Measurements from ENCODE around the gene TCEA3. TPM values are rescaled to one million over a fixed set of nuclear protein-coding genes. Genes with fewer than 3 reads are reported as not detected.

Gene TCEA3
- total RNA-seq, 4 donors from 2014 or later = 16.7 to 24.1 (median 20.9) TPM

DNA sequence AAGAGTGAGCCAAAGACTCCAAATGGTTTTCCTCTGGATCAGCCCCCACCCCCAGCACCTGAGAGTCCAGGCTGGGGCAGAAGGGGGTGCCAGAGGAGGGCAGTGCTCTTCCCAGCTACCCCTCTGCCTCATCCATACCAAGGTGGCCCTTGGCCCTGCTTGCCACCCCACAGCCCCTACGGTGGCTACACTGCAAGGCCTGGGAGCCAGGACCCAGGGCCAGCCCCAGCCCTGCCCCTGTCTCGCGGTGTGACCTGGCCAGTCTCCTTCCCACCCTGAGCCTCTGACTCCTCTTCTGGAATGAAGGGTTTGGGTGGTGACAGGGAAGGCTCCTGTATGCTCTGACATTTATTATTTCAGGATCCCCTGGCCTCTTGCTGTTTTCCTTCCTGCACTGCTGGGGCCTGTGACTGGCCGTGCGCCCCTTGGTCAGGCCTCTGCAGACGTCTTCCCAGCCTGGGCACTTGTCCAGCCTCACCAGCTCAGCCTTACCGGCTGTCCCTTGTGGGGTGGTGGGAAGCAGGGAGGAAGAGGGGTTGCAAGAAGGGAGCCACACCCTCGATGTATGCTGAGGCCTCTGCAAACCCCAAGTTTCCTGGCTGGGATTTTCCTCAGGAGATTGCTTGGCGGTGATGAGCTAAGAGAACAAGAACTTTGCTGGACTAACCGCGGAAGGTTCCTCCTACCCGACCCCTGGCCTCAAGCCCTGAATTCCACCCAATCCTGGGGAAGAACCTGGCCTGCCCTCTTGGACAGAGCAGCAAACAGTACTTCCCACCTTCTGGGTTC, 45.9 kb upstream of the TCEA3 start:
- peak overlapping the region; percentile 57 to 76 (median 60) for H3K27ac ChIP-seq (replicated peaks in 1 of 4)
- H3K27me3 ChIP-seq = no peaks in the 10 kb centered on the region
- no peak for DNase-seq (ENCODE audit: extremely low spot score)
- H3K9me3 ChIP-seq = no peaks in the 10 kb centered on the region
- no peak overlapping the region for H3K4me3 ChIP-seq
- peaks cover 39 to 64% (median 60%) of the 10 kb centered on the region in 4 donors for H3K4me1 ChIP-seq
- intact Hi-C loops (cut with DNase I) = no loop called here
- no peaks in the 10 kb centered on the region for H3K36me3 ChIP-seq
- 57% methylated on average over 10 of the region's 12 CpGs for WGBS
- TF ChIP-seq, protein P1, sequence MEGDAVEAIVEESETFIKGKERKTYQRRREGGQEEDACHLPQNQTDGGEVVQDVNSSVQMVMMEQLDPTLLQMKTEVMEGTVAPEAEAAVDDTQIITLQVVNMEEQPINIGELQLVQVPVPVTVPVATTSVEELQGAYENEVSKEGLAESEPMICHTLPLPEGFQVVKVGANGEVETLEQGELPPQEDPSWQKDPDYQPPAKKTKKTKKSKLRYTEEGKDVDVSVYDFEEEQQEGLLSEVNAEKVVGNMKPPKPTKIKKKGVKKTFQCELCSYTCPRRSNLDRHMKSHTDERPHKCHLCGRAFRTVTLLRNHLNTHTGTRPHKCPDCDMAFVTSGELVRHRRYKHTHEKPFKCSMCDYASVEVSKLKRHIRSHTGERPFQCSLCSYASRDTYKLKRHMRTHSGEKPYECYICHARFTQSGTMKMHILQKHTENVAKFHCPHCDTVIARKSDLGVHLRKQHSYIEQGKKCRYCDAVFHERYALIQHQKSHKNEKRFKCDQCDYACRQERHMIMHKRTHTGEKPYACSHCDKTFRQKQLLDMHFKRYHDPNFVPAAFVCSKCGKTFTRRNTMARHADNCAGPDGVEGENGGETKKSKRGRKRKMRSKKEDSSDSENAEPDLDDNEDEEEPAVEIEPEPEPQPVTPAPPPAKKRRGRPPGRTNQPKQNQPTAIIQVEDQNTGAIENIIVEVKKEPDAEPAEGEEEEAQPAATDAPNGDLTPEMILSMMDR (IDR thresholded peaks at IDR 0.05) = no peak
- peak in 1 of 2 donors; percentile 44 for TF ChIP-seq POLR2AphosphoS5 (IDR thresholded peaks at IDR 0.05)

- H3K36me3 ChIP-seq = no peaks in the 10 kb centered on the region
- no peak overlapping the region for H3K4me3 ChIP-seq
- peaks cover 34 to 54% (median 50%) of the 10 kb centered on the region in 4 donors for H3K4me1 ChIP-seq
- H3K27me3 ChIP-seq = no peaks in the 10 kb centered on the region
- no peak for TF ChIP-seq POLR2A (IDR thresholded peaks at IDR 0.05; ENCODE audit: low read depth)
- TF ChIP-seq, protein P1 (IDR thresholded peaks at IDR 0.05) = no peak
- no peak for TF ChIP-seq EP300 (IDR thresholded peaks at IDR 0.05)
- TF ChIP-seq POLR2AphosphoS5 (IDR thresholded peaks at IDR 0.05) = no peak
- H3K9me3 ChIP-seq = no peaks in the 10 kb centered on the region
- 53% methylated on average over 5 of the region's 5 CpGs for WGBS
- intact Hi-C loops (cut with DNase I) = no loop called here
- peak overlapping the region; percentile 57 to 76 (median 60) for H3K27ac ChIP-seq (replicated peaks in 1 of 4)
- no peak for DNase-seq (ENCODE audit: extremely low spot score)
Observed at GRCh38 chr1:23469372-23469982, 44.9 kb upstream of the TCEA3 start.

- Histone ChIP-seq H3K27ac (replicated peaks in 1 of 4) (no peak overlapping the region), H3K36me3 (no peaks in the 10 kb centered on the region), H3K27me3 (no peaks in the 10 kb centered on the region), H3K4me3 (no peak overlapping the region), H3K9me3 (no peaks in the 10 kb centered on the region), H3K4me1 (peaks cover 25 to 33% (median 26%) of the 10 kb centered on the region in 4 donors)
- intact Hi-C loops (cut with DNase I) = no loop called here
- no peak for DNase-seq (ENCODE audit: extremely low spot score)
- WGBS = 100% methylated on average over 3 of the region's 3 CpGs
- TF ChIP-seq, protein P1 (IDR thresholded peaks at IDR 0.05) = no peak
Observed at GRCh38 chr1:23466423-23466989, 42.0 kb upstream of the TCEA3 start.

GRCh38 chr1:23463286-23463685, 38.7 kb upstream of the TCEA3 start:
- WGBS = 82% methylated on average over 3 of the region's 3 CpGs
- H3K27ac ChIP-seq (replicated peaks in 1 of 4) = no peak overlapping the region
- TF ChIP-seq POLR2AphosphoS5 (IDR thresholded peaks at IDR 0.05) = no peak
- no peaks in the 10 kb centered on the region for H3K9me3 ChIP-seq
- no peaks in the 10 kb centered on the region for H3K27me3 ChIP-seq
- intact Hi-C loops (cut with DNase I) = no loop called here
- H3K4me3 ChIP-seq = no peak overlapping the region
- H3K4me1 ChIP-seq = peaks cover 0 to 8% (median 0%) of the 10 kb centered on the region in 4 donors
- peaks cover 0 to 6% (median 0%) of the 10 kb centered on the region in 4 donors for H3K36me3 ChIP-seq
- DNase-seq (ENCODE audit: extremely low spot score) = no peak

GRCh38 chr1:23462766-23463165, 38.2 kb upstream of the TCEA3 start:
- Histone ChIP-seq H3K36me3 (peaks cover 0 to 6% (median 0%) of the 10 kb centered on the region in 4 donors), H3K27me3 (no peaks in the 10 kb centered on the region), H3K4me1 (peaks cover 0 to 8% (median 0%) of the 10 kb centered on the region in 4 donors), H3K27ac (replicated peaks in 1 of 4) (no peak overlapping the region), H3K9me3 (no peaks in the 10 kb centered on the region), H3K4me3 (no peak overlapping the region)
- TF ChIP-seq POLR2A (IDR thresholded peaks at IDR 0.05; ENCODE audit: low read depth) = no peak
- no peak for TF ChIP-seq POLR2AphosphoS5 (IDR thresholded peaks at IDR 0.05)
- 92% methylated on average over 2 of the region's 2 CpGs for WGBS
- intact Hi-C loops (cut with DNase I) = no loop called here
- DNase-seq (ENCODE audit: extremely low spot score) = no peak

All from esophagus muscularis mucosa (tissue), 4 donors.